Mesenchymal stem cell (in vitro differentiated cells and primary cell): ENCODE measurements around the gene SV2B.

Experiments
- DNase-seq: peaks from one replicate; pipeline ENCODE4 v3.0.0-alpha.2; 2013
- H2AFZ ChIP-seq: one replicate; pipeline ENCODE4 v1.6.1; 2013; ENCODE audit warnings: low read depth, mild to moderate bottlenecking, control low read depth, inconsistent platforms, low read length, moderate library complexity
- H2AK5ac ChIP-seq: 2 replicates; pipeline ENCODE4 v1.6.1; 2013; ENCODE audit warnings: low read length, moderate library complexity, mild to moderate bottlenecking, inconsistent platforms; ENCODE audit not compliant: severe bottlenecking
- H2BK120ac ChIP-seq: one replicate; pipeline ENCODE4 v1.6.1; 2013; ENCODE audit warnings: low read depth, mild to moderate bottlenecking, inconsistent platforms, low read length, moderate library complexity
- H2BK12ac ChIP-seq, 2 experiments: one replicate each; pipeline ENCODE4 v1.6.1; 2013; ENCODE audit warnings: inconsistent platforms in 2 of 2, low read length in 2 of 2, mild to moderate bottlenecking in 2 of 2, moderate library complexity in 2 of 2, control low read depth in 1 of 2
- H2BK15ac ChIP-seq: one replicate; pipeline ENCODE4 v1.6.1; 2013; ENCODE audit warnings: mild to moderate bottlenecking, low read depth, inconsistent platforms; ENCODE audit not compliant: poor library complexity, severe bottlenecking
- H2BK5ac ChIP-seq: 2 replicates; pipeline ENCODE4 v1.6.1; 2013; ENCODE audit warnings: low read depth, mild to moderate bottlenecking, low read length, control low read depth, inconsistent platforms; ENCODE audit not compliant: poor library complexity, severe bottlenecking
- H3K14ac ChIP-seq, 2 experiments: one replicate each; pipeline ENCODE4 v1.6.1; 2013; ENCODE audit warnings: inconsistent platforms in 2 of 2, low read length in 2 of 2, control low read depth in 1 of 2, mild to moderate bottlenecking in 1 of 2, moderate library complexity in 1 of 2
- H3K18ac ChIP-seq, 2 experiments: one replicate each; pipeline ENCODE4 v1.6.1; 2013; ENCODE audit warnings: inconsistent platforms in 2 of 2, low read length in 2 of 2, control low read depth in 1 of 2, low read depth in 1 of 2, mild to moderate bottlenecking in 1 of 2
- H3K23ac ChIP-seq, 2 experiments: one replicate each; pipeline ENCODE4 v1.6.1; 2013; ENCODE audit warnings: inconsistent platforms in 2 of 2, low read length in 2 of 2, mild to moderate bottlenecking in 2 of 2, moderate library complexity in 2 of 2, control low read depth in 1 of 2
- H3K27ac ChIP-seq: 2 replicates; pipeline ENCODE4 v1.5.1; 2013; ENCODE audit warnings: mild to moderate bottlenecking, moderate library complexity, low read length, control low read depth, inconsistent platforms; ENCODE audit not compliant: poor library complexity, severe bottlenecking
- H3K27me3 ChIP-seq, 2 experiments: 2 replicates each; pipeline versions ENCODE4 v1.6.1 to v1.7.0; 2013; ENCODE audit warnings: low read length in 2 of 2, mild to moderate bottlenecking in 2 of 2, moderate library complexity in 2 of 2, control low read depth in 1 of 2, inconsistent platforms in 1 of 2; ENCODE audit not compliant: control insufficient read depth in 1 of 2, insufficient read depth in 1 of 2
- H3K36me3 ChIP-seq, 2 experiments: 2 replicates each; pipeline versions ENCODE4 v1.6.1 to v1.7.0; 2013; ENCODE audit warnings: low read length in 2 of 2, control low read depth in 1 of 2, inconsistent platforms in 1 of 2, low read depth in 1 of 2, mild to moderate bottlenecking in 1 of 2; ENCODE audit not compliant: insufficient read depth in 2 of 2, control insufficient read depth in 1 of 2
- H3K4ac ChIP-seq, 2 experiments: one replicate each; pipeline ENCODE4 v1.6.1; 2013; ENCODE audit warnings: inconsistent platforms in 2 of 2, low read length in 2 of 2, mild to moderate bottlenecking in 2 of 2, moderate library complexity in 2 of 2, control low read depth in 1 of 2, low read depth in 1 of 2
- H3K4me1 ChIP-seq: 2 replicates; pipeline ENCODE4 v1.6.1; 2013; ENCODE audit warnings: low read depth, low read length, control low read depth; ENCODE audit not compliant: control insufficient read depth, insufficient read depth
- H3K4me2 ChIP-seq: 2 replicates; pipeline ENCODE4 v1.6.1; 2013; ENCODE audit warnings: low read length, mild to moderate bottlenecking, inconsistent platforms; ENCODE audit not compliant: poor library complexity, severe bottlenecking
- H3K4me3 ChIP-seq, 2 experiments: 2 replicates each; pipeline versions ENCODE4 v1.5.1 to v1.7.0; 2013; ENCODE audit warnings: low read length in 2 of 2, mild to moderate bottlenecking in 2 of 2, control low read depth in 1 of 2, low read depth in 1 of 2; ENCODE audit not compliant: insufficient read depth in 1 of 2
- H3K79me1 ChIP-seq: replicated peaks from 2 replicates; pipeline ENCODE4 v1.6.1; 2013; ENCODE audit warnings: mild to moderate bottlenecking, control low read depth, low read length, inconsistent platforms; ENCODE audit not compliant: poor library complexity, severe bottlenecking
- H3K9ac ChIP-seq: 2 replicates; pipeline ENCODE4 v1.7.0; 2013; ENCODE audit warnings: mild to moderate bottlenecking, low read length, moderate library complexity
- H3K9me3 ChIP-seq: 2 replicates; pipeline ENCODE4 v1.7.0; 2013; ENCODE audit warnings: mild to moderate bottlenecking, low read length; ENCODE audit not compliant: control insufficient read depth
- H4K8ac ChIP-seq: one replicate; pipeline ENCODE4 v1.6.1; 2013; ENCODE audit warnings: inconsistent platforms, mild to moderate bottlenecking, low read length, moderate library complexity
- H4K91ac ChIP-seq: one replicate; pipeline ENCODE4 v1.6.1; 2013; ENCODE audit warnings: mild to moderate bottlenecking, low read length, inconsistent platforms
- WGBS: methylation state at CpG from one replicate; pipeline ENCODE4 v1.1.7; 2013; ENCODE audit warnings: mixed read lengths; 5-methylcytosine and 5-hydroxymethylcytosine counted together

Gene SV2B

DNA sequence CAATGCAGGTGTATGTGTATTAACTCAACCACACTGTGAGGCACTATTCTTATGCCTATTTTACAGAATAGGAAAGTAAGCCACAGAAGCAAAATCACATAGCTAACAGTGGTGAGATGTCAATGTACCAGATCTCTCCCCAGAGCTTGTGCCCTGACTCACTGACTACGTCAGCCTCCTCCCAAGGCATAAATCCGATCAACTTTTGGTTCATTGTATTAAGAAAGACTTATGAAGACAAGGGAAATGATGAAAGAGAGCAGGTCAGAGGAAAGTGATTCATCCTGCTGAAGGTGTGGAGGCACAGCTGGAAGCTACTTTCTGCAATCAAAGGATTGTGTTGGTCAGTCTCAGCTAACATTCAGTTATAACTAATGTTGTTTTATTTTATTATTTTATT is 33.0 kb upstream of the SV2B start:
- Histone ChIP-seq H3K79me1 (no peaks in the 10 kb centered on the region), H2BK5ac (no peak overlapping the region), H3K4me2 (no peak overlapping the region), H3K4me3 (no peak overlapping the region), H3K9ac (no peak overlapping the region), H2BK12ac (no peak overlapping the region), H3K27me3 (peaks cover 0 to 20% of the 10 kb centered on the region in 2 experiments), H4K91ac (no peak overlapping the region), H3K18ac (no peak overlapping the region), H3K4me1 (no peaks in the 10 kb centered on the region), H3K36me3 (no peaks in the 10 kb centered on the region), H2AFZ (no peak overlapping the region), H2AK5ac (no peak overlapping the region), H2BK120ac (no peak overlapping the region), H3K27ac (no peak overlapping the region), H3K9me3 (peaks cover 3% of the 10 kb centered on the region), H3K4ac (no peak overlapping the region), H4K8ac (no peak overlapping the region), H3K14ac (no peak overlapping the region), H3K23ac (no peak overlapping the region), H2BK15ac (no peak overlapping the region)
- no peak for DNase-seq
- 80% methylated on average over 2 of the region's 2 CpGs for WGBS

DNA sequence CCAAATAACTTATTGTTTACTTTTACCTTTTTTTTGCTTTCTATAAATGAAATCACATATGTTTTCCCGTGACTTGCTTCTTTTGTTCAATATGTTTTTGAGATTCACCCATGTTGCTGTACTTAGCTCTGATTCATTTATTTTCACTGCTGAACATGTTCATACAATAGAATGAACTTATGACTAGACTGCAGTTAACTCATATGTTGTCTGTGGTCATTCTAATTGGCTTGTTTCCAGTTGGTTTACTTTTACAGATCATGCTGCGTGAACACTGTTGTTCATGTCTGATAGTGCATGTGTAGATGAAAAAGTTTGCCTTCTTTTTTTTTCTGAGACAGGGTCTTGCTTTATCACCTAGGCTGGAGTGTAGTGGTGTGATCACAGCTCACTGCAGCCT is 31.6 kb upstream of the SV2B start:
- H3K4ac ChIP-seq, result no peak overlapping the region
- H3K14ac ChIP-seq, result no peak overlapping the region
- peaks cover 3% of the 10 kb centered on the region for H3K9me3 ChIP-seq
- no peak for DNase-seq
- no peak overlapping the region for H4K8ac ChIP-seq
- no peaks in the 10 kb centered on the region for H3K79me1 ChIP-seq
- H3K4me1 ChIP-seq, result no peaks in the 10 kb centered on the region
- no peak overlapping the region for H2BK120ac ChIP-seq
- no peak overlapping the region for H3K27ac ChIP-seq
- H3K27me3 ChIP-seq, result peaks cover 0 to 20% of the 10 kb centered on the region in 2 experiments
- H3K4me3 ChIP-seq, result no peak overlapping the region
- H3K9ac ChIP-seq, result no peak overlapping the region
- H3K4me2 ChIP-seq, result no peak overlapping the region
- no peak overlapping the region for H2BK5ac ChIP-seq
- H2AFZ ChIP-seq, result no peak overlapping the region
- no peak overlapping the region for H2AK5ac ChIP-seq
- no peak overlapping the region for H2BK15ac ChIP-seq
- 90% methylated on average over 1 of the region's 2 CpGs for WGBS
- no peak overlapping the region for H4K91ac ChIP-seq
- H2BK12ac ChIP-seq, result no peak overlapping the region
- H3K36me3 ChIP-seq, result no peaks in the 10 kb centered on the region
- H3K18ac ChIP-seq, result no peak overlapping the region
- no peak overlapping the region for H3K23ac ChIP-seq

DNA sequence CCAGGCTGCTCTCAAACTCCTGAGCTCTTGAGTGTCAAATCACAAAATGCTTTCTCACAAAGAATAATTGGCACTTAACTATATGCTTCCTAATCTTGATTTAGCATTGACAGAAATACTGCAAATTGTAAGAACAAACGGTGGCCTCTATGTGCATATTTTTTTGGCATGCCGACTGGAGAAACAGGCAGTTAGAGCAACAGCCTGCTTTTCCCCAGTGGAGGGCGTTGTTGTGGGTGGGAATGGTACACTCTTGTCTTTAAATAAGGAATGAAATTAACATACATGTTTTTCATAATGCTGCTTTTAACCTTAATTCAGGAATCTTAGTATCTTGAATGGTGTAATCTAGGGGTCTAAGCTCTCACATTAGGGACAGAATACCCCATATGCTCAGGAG is 31.1 kb upstream of the SV2B start:
- Histone ChIP-seq H3K23ac (no peak overlapping the region), H3K36me3 (no peaks in the 10 kb centered on the region), H4K91ac (no peak overlapping the region), H3K9me3 (peaks cover 3% of the 10 kb centered on the region), H3K79me1 (no peaks in the 10 kb centered on the region), H2BK15ac (no peak overlapping the region), H2AFZ (no peak overlapping the region), H4K8ac (no peak overlapping the region), H3K4me2 (no peak overlapping the region), H2BK12ac (no peak overlapping the region), H3K14ac (no peak overlapping the region), H3K9ac (no peak overlapping the region), H3K27me3 (peaks cover 0 to 20% of the 10 kb centered on the region in 2 experiments), H3K4me3 (no peak overlapping the region), H3K4ac (no peak overlapping the region), H3K27ac (no peak overlapping the region), H2AK5ac (no peak overlapping the region), H2BK5ac (no peak overlapping the region), H2BK120ac (no peak overlapping the region), H3K18ac (no peak overlapping the region), H3K4me1 (no peaks in the 10 kb centered on the region)
- 69% methylated on average over 2 of the region's 3 CpGs for WGBS
- DNase-seq, result no peak

DNA sequence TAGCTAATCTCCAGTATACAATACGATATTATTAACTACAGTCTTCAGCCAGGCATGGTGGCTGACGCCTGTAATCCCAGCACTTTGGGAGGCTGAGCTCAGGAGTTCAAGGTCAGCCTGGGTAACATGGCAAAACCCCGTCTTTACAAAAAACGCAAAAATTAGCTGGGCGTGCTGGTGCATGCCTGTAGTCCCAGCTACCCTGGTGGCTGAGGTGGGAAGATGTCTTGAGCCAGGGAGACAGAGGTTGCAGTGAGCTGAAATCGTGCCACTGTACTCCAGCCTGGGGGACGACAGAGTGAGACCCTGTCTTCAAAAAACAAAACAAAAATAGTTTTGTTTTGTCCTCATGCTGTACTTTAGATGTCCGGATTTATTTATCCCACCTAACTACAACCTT is 29.2 kb upstream of the SV2B start:
- H3K23ac ChIP-seq, result no peak overlapping the region

More for the DNA sequence above, 29.2 kb upstream of the SV2B start:
- no peak overlapping the region for H3K4me2 ChIP-seq
- no peaks in the 10 kb centered on the region for H3K79me1 ChIP-seq
- no peak overlapping the region for H2BK120ac ChIP-seq
- no peak overlapping the region for H4K91ac ChIP-seq
- 54% methylated on average over 8 of the region's 8 CpGs for WGBS
- H3K27me3 ChIP-seq, result peaks cover 0 to 20% of the 10 kb centered on the region in 2 experiments
- no peak overlapping the region for H3K27ac ChIP-seq
- no peak overlapping the region for H3K9ac ChIP-seq
- no peak overlapping the region for H2BK15ac ChIP-seq
- H2BK12ac ChIP-seq, result no peak overlapping the region
- no peaks in the 10 kb centered on the region for H3K36me3 ChIP-seq
- H4K8ac ChIP-seq, result no peak overlapping the region
- no peak overlapping the region for H2AK5ac ChIP-seq
- no peak overlapping the region for H3K18ac ChIP-seq
- H3K4ac ChIP-seq, result no peak overlapping the region
- DNase-seq, result no peak
- H2BK5ac ChIP-seq, result no peak overlapping the region
- H3K4me3 ChIP-seq, result no peak overlapping the region
- H3K9me3 ChIP-seq, result no peaks in the 10 kb centered on the region
- H2AFZ ChIP-seq, result no peak overlapping the region
- no peak overlapping the region for H3K14ac ChIP-seq
- no peaks in the 10 kb centered on the region for H3K4me1 ChIP-seq
